ENCODE results near the gene ENDOD1.

- TF ChIP-seq CTCF (conservative IDR thresholded peaks at IDR 0.05): no peak; the same call in 1 of the 2 replicates
- no peak for TF ChIP-seq EZH2 (IDR thresholded peaks at IDR 0.05; ENCODE audit: low read depth)
These were observed 61.5 kb downstream of the ENDOD1 start for GRCh38 chr11:95150956-95151684.

All from PC-9 (cell line).